GM12878 (cell line): ENCODE data around the gene GUCY2F. TPM values are rescaled to one million over a fixed set of nuclear protein-coding genes. Genes with fewer than 3 reads are reported as not detected.

Experiments used
- ATAC-seq: fragments of 200-7000 bp; cut with Tn5 transposase; 3 replicates; pipeline ENCODE4 v1.9.1; 2020; ENCODE audit warnings: mild to moderate bottlenecking, moderate library complexity
- BruUV-seq: library from RNA; stranded (reverse); fragments of 400-500 nt; replicated peaks from 2 replicates; lab custom pipeline; 2021; lab: Mats Ljungman, UMichigan
- CTCF ChIA-PET: fragments of 300-600 bp; sonication (Branson Sonifier 250); formaldehyde crosslinking; extraction: SDS; loops from one replicate; lab custom pipeline; 2021; ENCODE audit warnings: inconsistent platforms; lab: Yijun Ruan, JAX
- POLR2A ChIA-PET: fragments of 350-600 bp; formaldehyde crosslinking; extraction: SDS; loops from one replicate; lab custom pipeline; 2021; ENCODE audit warnings: inconsistent platforms; lab: Charles Lee
- RAD21 ChIA-PET: fragments of 300-600 bp; sonication (Branson Sonifier 250); formaldehyde crosslinking; loops from one replicate; lab custom pipeline; 2023; ENCODE audit warnings: antibody characterized with exemption; ENCODE audit not compliant: unreplicated experiment; lab: Charles Lee
- SMC1A ChIA-PET: fragments of 300-600 bp; sonication (Branson Sonifier 250); formaldehyde crosslinking; loops from one replicate; lab custom pipeline; 2023; ENCODE audit not compliant: unreplicated experiment, uncharacterized antibody; lab: Charles Lee
- DNase-seq: peaks from one replicate; pipeline ENCODE4 v3.0.0-alpha.2; 2011; ENCODE audit warnings: low read depth, low spot score
- FAIRE-seq: peaks from 3 replicates; lab custom pipeline; 2011; peaks lifted over from hg19 to GRCh38; lab: Jason Lieb, UNC
- H2AFZ ChIP-seq: 2 replicates; pipeline ENCODE4 v1.6.0; 2011; ENCODE audit warnings: low read depth, low read length, control low read depth; ENCODE audit not compliant: control insufficient read depth
- H3K27ac ChIP-seq: 2 replicates; pipeline ENCODE4 v1.5.1; 2011; ENCODE audit warnings: control low read depth; ENCODE audit not compliant: control insufficient read depth, insufficient read depth
- H3K27me3 ChIP-seq, 2 experiments: replicated peaks in 1 of 2; 2 replicates each; pipeline versions ENCODE4 v1.6.0 to v1.6.1; 2011; ENCODE audit warnings: low read length in 1 of 2; ENCODE audit not compliant: control insufficient read depth in 2 of 2, insufficient read depth in 2 of 2
- H3K36me3 ChIP-seq, 2 experiments: 2 replicates each; pipeline ENCODE4 v1.5.1; 2011; ENCODE audit warnings: low read length in 1 of 2; ENCODE audit not compliant: control insufficient read depth in 2 of 2, insufficient read depth in 2 of 2
- H3K4me1 ChIP-seq: 2 replicates; pipeline ENCODE4 v1.6.1; 2011; ENCODE audit warnings: mild to moderate bottlenecking, low read length, moderate library complexity, mixed read lengths; ENCODE audit not compliant: control insufficient read depth, insufficient read depth
- H3K4me2 ChIP-seq: 2 replicates; pipeline ENCODE4 v1.6.0; 2011; ENCODE audit warnings: control low read depth; ENCODE audit not compliant: control insufficient read depth, insufficient read depth
- H3K4me3 ChIP-seq: fragments of 200-600 bp; sonication (generic); 2 replicates; pipeline ENCODE4 v1.5.1; 2016
- H3K79me2 ChIP-seq: 2 replicates; pipeline ENCODE4 v1.6.0; 2011; ENCODE audit warnings: low read length; ENCODE audit not compliant: control insufficient read depth, insufficient read depth
- H3K9ac ChIP-seq: 2 replicates; pipeline ENCODE4 v1.8.0; 2011; ENCODE audit warnings: low read length, control low read depth, mixed read lengths; ENCODE audit not compliant: control insufficient read depth, insufficient read depth
- H3K9me3 ChIP-seq: replicated peaks from 3 replicates; pipeline ENCODE4 v1.5.1; 2011; ENCODE audit warnings: mild to moderate bottlenecking, low read length; ENCODE audit not compliant: control insufficient read depth, insufficient read depth
- H4K20me1 ChIP-seq: 2 replicates; pipeline ENCODE4 v1.6.0; 2011; ENCODE audit not compliant: control insufficient read depth, insufficient read depth
- CBX3 ChIP-seq: fragments of 200-600 bp; sonication (generic); IDR thresholded peaks from 2 replicates; pipeline ENCODE4 v1.6.1; 2016; ENCODE audit warnings: low read depth, borderline replicate concordance
- CHD4 ChIP-seq: fragments of 200-600 bp; sonication (generic); IDR thresholded peaks from 2 replicates; pipeline ENCODE4 v1.6.1; 2016; ENCODE audit warnings: mild to moderate bottlenecking
- CTCF ChIP-seq, 3 experiments: IDR thresholded peaks in 2 of 3; conservative IDR thresholded peaks in 1 of 3; 2 replicates each; pipeline ENCODE4 v1.5.1; 2011; ENCODE audit warnings: low read depth in 3 of 3, low read length in 3 of 3, mild to moderate bottlenecking in 3 of 3, control low read depth in 2 of 3, moderate library complexity in 2 of 3, inconsistent platforms in 1 of 3, mixed read lengths in 1 of 3; ENCODE audit not compliant: control insufficient read depth in 2 of 3, insufficient read depth in 1 of 3; ENCODE audit errors: extremely low read depth in 1 of 3
- EP300 ChIP-seq, 2 experiments: fragments of 150-350 bp in 1 of 2; IDR thresholded peaks; 2 replicates each; pipeline ENCODE4 v1.6.1; 2011 to 2012; ENCODE audit warnings: low read depth in 2 of 2, low read length in 2 of 2, borderline replicate concordance in 1 of 2, improper control_type of control experiment in 1 of 2, inconsistent platforms in 1 of 2; ENCODE audit not compliant: control insufficient read depth in 1 of 2
- ETV6 ChIP-seq, 2 experiments: fragments of 450-650 bp in 1 of 2; IDR thresholded peaks in 1 of 2; conservative IDR thresholded peaks in 1 of 2; 2 replicates each; pipeline ENCODE4 v1.6.1; 2014; ENCODE audit warnings: antibody characterized with exemption in 1 of 2, borderline replicate concordance in 1 of 2, low read depth in 1 of 2, mild to moderate bottlenecking in 1 of 2, moderate library complexity in 1 of 2
- NFYB ChIP-seq: IDR thresholded peaks from 2 replicates; pipeline ENCODE4 v1.6.1; 2011; ENCODE audit warnings: low read depth, mild to moderate bottlenecking, low read length, improper control_type of control experiment, moderate library complexity; ENCODE audit not compliant: insufficient read depth
- RAD21 ChIP-seq: IDR thresholded peaks from 2 replicates; pipeline ENCODE4 v1.6.1; 2011; ENCODE audit warnings: mild to moderate bottlenecking, low read depth, low read length, moderate library complexity; ENCODE audit not compliant: insufficient read depth
- RELA ChIP-seq: fragments of 450-650 bp; IDR thresholded peaks from 2 replicates; pipeline ENCODE4 v1.8.0; 2014; ENCODE audit warnings: borderline replicate concordance; ENCODE audit not compliant: partially characterized antibody
- SMC3 ChIP-seq: IDR thresholded peaks from 2 replicates; pipeline ENCODE4 v1.6.1; 2011; ENCODE audit warnings: low read length, improper control_type of control experiment, borderline replicate concordance
- WGBS: methylation state at CpG from one replicate; pipeline ENCODE4 v1.1.6; 2016; ENCODE audit warnings: low lambda C conversion rate; ENCODE audit not compliant: insufficient replicate concordance, insufficient coverage; ENCODE audit errors: missing lambda C conversion rate; 5-methylcytosine and 5-hydroxymethylcytosine counted together
- in situ Hi-C: fragments of 300-500 bp; cut with MboI; formaldehyde crosslinking; loops from 9 replicates; pipeline ENCODE4 v1.14.3; 2018; ENCODE audit warnings: mixed read lengths
- intact Hi-C: fragments of 100-400 bp; cut with micrococcal nuclease; formaldehyde crosslinking; loops from one replicate; pipeline ENCODE4 v1.14.2; 2022; ENCODE audit not compliant: unreplicated experiment
- polyA plus RNA-seq, 11 experiments: library from polyadenylated mRNA; depleted of rRNA in 4 of 11; unstranded in 6 of 11; stranded (reverse) in 5 of 11; fragments of >200 nt; fragmentation: Nextera tagmentation in 4 of 11; fragmentation: Illumina TruSeq in 1 of 11; extraction: Ambion mirVana in 4 of 11; extraction: Trizol in 1 of 11; gene quantifications; 1 replicate in 1 of 11; 2 replicates in 10 of 11; pipeline versions ENCODE4 v1.2.1 to v1.2.3, GENCODE V29; 2011 to 2016; ENCODE audit warnings: inconsistent platforms in 2 of 11, missing spikeins in 2 of 11, low read depth in 1 of 11
- total RNA-seq, 4 experiments: library from RNA; depleted of rRNA in 3 of 4; stranded (reverse); fragments of >200 nt in 3 of 4; fragmentation: Illumina TruSeq in 1 of 4; extraction: Trizol in 1 of 4; gene quantifications; 2 replicates each; pipeline versions ENCODE4 v1.2.1 to v1.2.3, GENCODE V29; 2013 to 2021

GUCY2F gene
- total and polyA plus RNA-seq, 10 of the 15 experiments (the other 5 are each of a cell fraction or from before 2014, with no cell fraction given): not detected

DNA sequence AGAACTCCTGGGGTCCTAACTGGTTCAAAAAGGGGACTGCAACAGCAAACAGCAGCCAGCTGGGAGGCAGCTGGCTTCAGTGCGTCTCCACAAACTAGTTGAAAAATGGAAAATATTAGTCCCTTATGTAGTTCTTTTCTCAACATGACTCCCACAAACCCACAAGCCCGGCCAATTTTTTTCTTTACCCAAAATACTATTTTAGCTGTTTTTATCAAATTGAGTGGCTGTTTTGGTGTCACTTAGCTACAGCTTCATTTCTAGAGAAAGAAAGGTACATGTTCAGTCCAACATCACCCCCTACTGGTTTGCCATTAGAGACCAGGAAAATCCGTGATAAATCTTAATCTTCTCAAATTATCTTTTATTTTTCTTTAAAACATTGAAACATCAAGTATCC is 97.2 kb downstream of the GUCY2F start:
- Histone ChIP-seq H3K4me3 (no peak overlapping the region), H3K9me3 (no peaks in the 10 kb centered on the region), H3K9ac (no peak overlapping the region), H4K20me1 (no peaks in the 10 kb centered on the region), H2AFZ (no peak overlapping the region), H3K4me1 (no peaks in the 10 kb centered on the region), H3K4me2 (no peak overlapping the region), H3K27ac (no peak overlapping the region), H3K27me3 (no peaks in the 10 kb centered on the region), H3K79me2 (no peaks in the 10 kb centered on the region), H3K36me3 (no peaks in the 10 kb centered on the region)
- TF ChIP-seq EP300 (IDR thresholded peaks at IDR 0.05; ENCODE audit: borderline replicate concordance in 1 of 2, control insufficient read depth in 1 of 2, low read depth in 2 of 2, low read length in 2 of 2): no peak
- TF ChIP-seq CTCF (IDR thresholded peaks at IDR 0.05 in 2 of 3, conservative IDR thresholded peaks at IDR 0.05 in 1 of 3; ENCODE audit: control insufficient read depth in 2 of 3, extremely low read depth in 1 of 3, insufficient read depth in 1 of 3, low read depth in 3 of 3, low read length in 3 of 3): peak; percentile 37 to 47 (median 46); a peak in 4 of 6 replicates
- TF ChIP-seq ETV6 (conservative IDR thresholded peaks at IDR 0.05 in 1 of 2, IDR thresholded peaks at IDR 0.05 in 1 of 2; ENCODE audit: borderline replicate concordance in 1 of 2, low read depth in 1 of 2): no peak
- TF ChIP-seq RELA: no peak
- peak; percentile 76 for TF ChIP-seq RAD21
- no peak for TF ChIP-seq CBX3
- TF ChIP-seq NFYB: no peak
- TF ChIP-seq SMC3: peak; percentile 74
- TF ChIP-seq CHD4: no peak
- intact Hi-C loops (loop anchor here (1.0 to 5.0 kb wide), 5 partner anchors 114 to 800 kb away; no protein-coding TSS in a partner anchor), in situ Hi-C loops (loop anchor here (5.0 to 10.0 kb wide), 2 partner anchors 682 to 790 kb away; no protein-coding TSS in a partner anchor)
- POLR2A ChIA-PET: interaction anchor here (1.2 to 2.9 kb wide), 2 partner anchors 683 to 685 kb away, joined by 3 to 8 read pairs; no protein-coding TSS in a partner anchor
- RAD21 ChIA-PET: interaction anchor here (0.7 to 7.1 kb wide), 30 partner anchors 11 to 1364 kb away, joined by 3 to 330 read pairs (median 4); no protein-coding TSS in a partner anchor
- CTCF ChIA-PET: interaction anchor here (0.6 to 11.1 kb wide), 44 partner anchors 9 to 1160 kb away, joined by 3 to 359 read pairs (median 4); no protein-coding TSS in a partner anchor
- peak; percentile 74 for ATAC-seq
- SMC1A ChIA-PET: interaction anchor here (0.6 to 10.6 kb wide), 35 partner anchors 9 to 1185 kb away, joined by 3 to 361 read pairs (median 5); no protein-coding TSS in a partner anchor
- 31% methylated on average over 3 of the region's 3 CpGs for WGBS
- no TSS peak for BruUV-seq
- FAIRE-seq: no peak
- no peak for DNase-seq
